Small intestine (tissue), 7 donors: ENCODE data around the gene ST8SIA2. TPM values are rescaled to one million over a fixed set of nuclear protein-coding genes. Genes with fewer than 3 reads are reported as not detected.

Experiments used
- DNase-seq, 2 donors: peaks; one replicate each; pipeline versions ENCODE4 v3.0.0 to v3.0.0-alpha.2; 2013
- FAIRE-seq: peaks from 2 replicates; lab custom pipeline; 2012; peaks lifted over from hg19 to GRCh38; lab: Jason Lieb, UNC
- H3K27ac ChIP-seq, 3 donors: one replicate each; pipeline ENCODE4 v1.5.1; 2013; ENCODE audit warnings: low read length in 2 of 3, mild to moderate bottlenecking in 2 of 3, control low read depth in 1 of 3, inconsistent platforms in 1 of 3, low read depth in 1 of 3, moderate library complexity in 1 of 3
- H3K27me3 ChIP-seq, 3 donors: one replicate each; pipeline ENCODE4 v1.6.1; 2013; ENCODE audit warnings: low read length in 3 of 3, inconsistent platforms in 1 of 3; ENCODE audit not compliant: control insufficient read depth in 3 of 3, insufficient read depth in 3 of 3
- H3K36me3 ChIP-seq, 3 donors: one replicate each; pipeline ENCODE4 v1.6.1; 2013; ENCODE audit warnings: low read length in 3 of 3, inconsistent platforms in 1 of 3, low read depth in 1 of 3, mild to moderate bottlenecking in 1 of 3, moderate library complexity in 1 of 3; ENCODE audit not compliant: control insufficient read depth in 3 of 3, insufficient read depth in 2 of 3
- H3K4me1 ChIP-seq, 3 donors: one replicate each; pipeline ENCODE4 v1.6.1; 2013; ENCODE audit warnings: low read length in 2 of 3, inconsistent platforms in 1 of 3, low read depth in 1 of 3, mild to moderate bottlenecking in 1 of 3, moderate library complexity in 1 of 3; ENCODE audit not compliant: control insufficient read depth in 3 of 3, insufficient read depth in 2 of 3
- H3K4me3 ChIP-seq, 3 donors: one replicate each; pipeline ENCODE4 v1.5.1; 2013; ENCODE audit warnings: low read length in 3 of 3, control low read depth in 1 of 3, inconsistent platforms in 1 of 3, low read depth in 1 of 3, mild to moderate bottlenecking in 1 of 3, moderate library complexity in 1 of 3
- H3K9me3 ChIP-seq, 2 donors: one replicate each; pipeline ENCODE4 v1.6.1; 2013; ENCODE audit warnings: low read depth in 1 of 2, low read length in 1 of 2; ENCODE audit not compliant: control insufficient read depth in 2 of 2, insufficient read depth in 1 of 2
- WGBS, 3 donors: extraction: QIAGEN DNeasy Blood & Tissue Kit; methylation state at CpG; one replicate each; pipeline ENCODE4 v1.1.7; 2013; 5-methylcytosine and 5-hydroxymethylcytosine counted together
- polyA plus RNA-seq, 4 donors: library from polyadenylated mRNA; stranded (reverse) in 3 of 4; unstranded in 1 of 4; fragments of 200-250 nt in 3 of 4; fragments of 120-200 nt in 1 of 4; gene quantifications; one replicate each; pipeline versions ENCODE4 v1.2.1 to v1.2.3, GENCODE V29; 2013
- donor health status: healthy with polysubstance abuse.
- donor health status: control.
- donor health status: control.
- donor health status: Bipolar disorder and iron deficiency.
- donor health status: healthy.

The ST8SIA2 gene
- polyA plus RNA-seq, 4 donors = 0.01 to 0.65 TPM; not detected in 2

DNA sequence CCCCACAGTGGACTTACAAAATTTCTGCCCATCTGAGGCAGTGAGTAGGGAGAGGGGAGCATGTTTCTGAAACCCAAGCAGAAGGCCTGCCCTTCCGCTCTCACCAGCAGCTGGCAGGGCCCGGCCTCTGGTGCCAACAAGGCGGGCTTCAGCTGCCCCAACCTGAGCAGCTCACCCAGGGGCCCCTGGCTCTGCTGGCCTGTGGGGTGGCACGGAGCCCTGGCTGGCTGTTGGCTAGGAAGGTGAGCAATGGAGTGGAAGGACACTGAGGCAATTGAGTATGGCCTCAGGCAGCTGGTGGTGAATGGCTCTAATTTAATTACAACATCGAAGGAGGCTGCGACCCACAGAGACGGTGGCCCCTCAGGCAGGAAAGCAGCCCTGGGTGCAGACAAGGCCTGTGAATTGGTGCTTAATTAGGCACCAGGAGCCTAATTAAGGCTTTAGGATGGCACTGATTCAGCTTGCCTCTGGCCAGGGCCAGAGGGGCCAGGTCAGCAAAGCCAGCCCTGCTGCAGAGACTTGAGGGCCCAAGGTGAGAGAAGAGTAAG lies 60.9 kb downstream of the ST8SIA2 start:
- H3K4me3 ChIP-seq = no peak overlapping the region
- H3K36me3 ChIP-seq = no peaks in the 10 kb centered on the region
- no peak for DNase-seq
- no peaks in the 10 kb centered on the region for H3K27me3 ChIP-seq
- WGBS, 3 donors = 91 to 95% (median 92%) methylated on average over 7 of the region's 7 CpGs
- H3K27ac ChIP-seq = no peak overlapping the region
- H3K9me3 ChIP-seq = no peaks in the 10 kb centered on the region
- no peaks in the 10 kb centered on the region for H3K4me1 ChIP-seq
- FAIRE-seq = no peak

DNA sequence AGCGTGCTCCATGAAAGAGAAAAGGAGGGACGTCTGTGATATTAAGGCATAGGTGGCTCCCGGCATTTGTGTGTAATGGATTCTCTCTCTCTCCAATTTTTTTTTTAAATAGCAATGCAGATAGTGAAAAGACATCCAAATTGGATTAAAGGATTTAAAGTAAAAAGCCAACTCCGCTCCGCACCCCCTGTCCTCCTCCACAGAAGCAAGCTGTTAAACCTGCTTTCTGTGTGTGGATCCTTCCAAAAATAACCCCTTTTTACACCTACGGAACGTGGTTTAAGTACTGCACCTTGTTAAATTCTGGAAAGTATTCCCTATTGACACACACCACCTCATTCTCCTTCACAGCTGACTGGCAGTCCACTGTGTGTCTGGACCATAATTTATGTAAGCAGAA lies 61.6 kb downstream of the ST8SIA2 start:
- no peaks in the 10 kb centered on the region for H3K27me3 ChIP-seq
- no peaks in the 10 kb centered on the region for H3K36me3 ChIP-seq
- H3K4me1 ChIP-seq = no peaks in the 10 kb centered on the region
- H3K9me3 ChIP-seq = no peaks in the 10 kb centered on the region
- DNase-seq (no peak), FAIRE-seq (no peak)
- WGBS, 3 donors = 83 to 92% (median 88%) methylated on average over 7 of the region's 7 CpGs
- no peak overlapping the region for H3K4me3 ChIP-seq
- no peak overlapping the region for H3K27ac ChIP-seq

DNA sequence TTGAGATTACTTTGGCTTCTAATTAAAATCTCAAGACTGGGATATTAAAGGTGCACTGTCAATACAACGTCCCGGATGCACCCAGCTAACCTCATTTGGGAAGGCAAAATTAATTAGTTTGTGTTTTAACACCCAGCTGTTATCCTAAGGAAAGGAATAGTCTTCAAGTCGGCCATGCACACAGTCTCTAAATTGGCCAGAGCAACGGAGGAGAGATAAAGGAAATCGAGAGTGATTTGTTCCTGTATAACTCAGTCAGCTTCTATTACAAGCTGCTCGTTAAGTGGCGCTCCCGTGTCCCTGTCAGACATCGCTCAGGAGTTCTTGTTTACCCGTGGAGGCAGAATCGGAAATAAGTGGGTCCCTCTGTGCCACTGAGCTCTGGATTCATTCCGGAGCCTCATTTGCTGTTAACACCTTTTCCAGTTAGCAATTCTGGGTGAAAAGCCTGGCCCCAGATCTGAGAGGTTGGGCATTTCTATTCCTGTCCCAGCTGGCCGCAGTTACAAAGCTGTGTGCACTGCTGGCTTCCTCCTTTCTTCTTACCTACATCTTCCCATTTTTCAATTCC lies 63.9 kb downstream of the ST8SIA2 start:
- Histone ChIP-seq H3K27ac (no peak overlapping the region), H3K4me3 (no peak overlapping the region), H3K4me1 (no peaks in the 10 kb centered on the region), H3K36me3 (no peaks in the 10 kb centered on the region), H3K9me3 (no peaks in the 10 kb centered on the region), H3K27me3 (peaks cover 0 to 2% (median 0%) of the 10 kb centered on the region in 3 donors)
- WGBS, 3 donors = 67 to 76% (median 72%) methylated on average over 13 of the region's 13 CpGs
- DNase-seq (no peak), FAIRE-seq (no peak)

DNA sequence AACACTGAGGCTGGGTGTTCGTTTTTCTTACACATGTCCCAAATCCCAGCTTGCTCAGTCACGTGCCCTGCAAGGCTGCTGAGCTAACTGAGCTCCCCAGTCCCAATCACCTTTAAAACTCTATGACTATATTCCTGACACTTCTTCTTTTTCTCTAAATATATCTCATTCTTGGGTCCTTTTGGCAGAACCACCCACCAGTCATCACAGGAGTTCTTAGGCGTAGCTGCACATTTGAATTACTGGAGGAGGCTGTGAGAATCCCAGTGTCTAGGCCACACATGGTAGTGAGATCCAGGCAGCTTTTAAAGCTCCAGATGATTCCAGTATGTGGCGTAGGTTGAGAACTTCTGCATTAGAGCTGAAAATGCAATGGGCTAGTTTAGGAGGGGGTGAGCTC lies 66.3 kb downstream of the ST8SIA2 start:
- no peak overlapping the region for H3K4me3 ChIP-seq
- DNase-seq (no peak), FAIRE-seq (no peak)
- H3K27ac ChIP-seq = no peak overlapping the region
- no peaks in the 10 kb centered on the region for H3K9me3 ChIP-seq
- H3K36me3 ChIP-seq = no peaks in the 10 kb centered on the region
- no peaks in the 10 kb centered on the region for H3K4me1 ChIP-seq
- peaks cover 0 to 2% (median 0%) of the 10 kb centered on the region in 3 donors for H3K27me3 ChIP-seq
- WGBS, 3 donors = 77 to 82% (median 80%) methylated on average over 4 of the region's 4 CpGs

DNA sequence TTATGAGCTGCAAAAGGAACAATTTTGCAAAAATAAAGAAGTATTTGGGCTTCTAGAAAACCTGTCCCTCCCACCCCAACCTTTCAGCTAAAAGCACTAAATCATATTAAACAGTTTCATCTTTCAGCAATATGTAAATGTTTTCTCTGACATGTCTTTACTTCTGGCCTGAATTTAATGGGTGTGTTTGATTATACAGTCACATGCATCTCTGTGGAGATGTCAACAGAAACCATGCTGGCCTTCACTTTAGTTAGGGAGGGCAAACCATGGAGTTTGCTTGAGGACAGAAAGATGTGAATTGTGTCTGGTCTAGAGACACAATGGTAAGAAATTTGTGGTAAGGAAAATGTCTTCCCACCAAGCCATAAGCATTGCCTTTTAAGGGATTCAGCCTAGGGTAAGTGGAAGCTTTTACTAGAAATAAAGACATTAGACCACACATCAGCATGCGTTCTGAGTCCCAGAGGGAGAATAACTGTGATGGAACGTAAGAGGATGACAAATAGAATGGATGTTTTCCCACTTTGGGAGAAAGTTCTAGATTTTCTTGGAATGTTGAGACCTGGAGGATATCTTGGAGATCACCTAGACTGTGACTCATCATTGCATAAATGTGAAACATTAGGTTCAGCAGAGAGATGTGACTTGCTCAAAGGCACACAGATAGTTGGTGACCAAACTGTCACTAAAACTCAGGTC lies 68.9 kb downstream of the ST8SIA2 start:
- Histone ChIP-seq H3K4me1 (no peaks in the 10 kb centered on the region), H3K27me3 (peaks cover 0 to 2% (median 0%) of the 10 kb centered on the region in 3 donors), H3K27ac (no peak overlapping the region), H3K9me3 (no peaks in the 10 kb centered on the region), H3K36me3 (no peaks in the 10 kb centered on the region), H3K4me3 (no peak overlapping the region)
- no peak for DNase-seq
- no peak for FAIRE-seq
- WGBS, 3 donors = 78 to 90% (median 87%) methylated on average over 2 of the region's 2 CpGs

DNA sequence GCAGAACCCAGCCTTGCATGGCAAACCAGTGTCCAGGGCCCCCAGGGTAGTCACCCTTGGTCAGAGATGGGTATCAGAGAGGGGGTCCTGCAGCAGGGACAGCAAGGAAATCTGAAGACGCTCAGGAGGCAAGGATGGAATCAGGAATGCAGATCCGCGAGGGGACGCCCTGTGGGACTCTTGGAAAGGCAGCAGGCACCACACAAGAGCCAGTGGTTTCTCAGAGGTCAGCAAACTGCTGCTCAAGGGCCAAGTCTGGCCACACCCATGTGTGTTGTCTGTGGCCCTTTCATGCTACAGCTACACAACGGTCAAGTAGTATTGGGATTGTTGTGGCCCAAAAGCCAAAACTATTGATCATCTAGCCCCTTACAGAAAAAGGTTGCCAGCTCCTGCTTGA lies 69.7 kb downstream of the ST8SIA2 start:
- H3K9me3 ChIP-seq = no peaks in the 10 kb centered on the region
- H3K4me1 ChIP-seq = no peaks in the 10 kb centered on the region
- WGBS, 3 donors = 70 to 86% (median 71%) methylated on average over 5 of the region's 5 CpGs
- FAIRE-seq (no peak), DNase-seq (no peak)
- peaks cover 0 to 2% (median 0%) of the 10 kb centered on the region in 3 donors for H3K27me3 ChIP-seq
- no peaks in the 10 kb centered on the region for H3K36me3 ChIP-seq
- H3K27ac ChIP-seq = no peak overlapping the region
- H3K4me3 ChIP-seq = no peak overlapping the region

DNA sequence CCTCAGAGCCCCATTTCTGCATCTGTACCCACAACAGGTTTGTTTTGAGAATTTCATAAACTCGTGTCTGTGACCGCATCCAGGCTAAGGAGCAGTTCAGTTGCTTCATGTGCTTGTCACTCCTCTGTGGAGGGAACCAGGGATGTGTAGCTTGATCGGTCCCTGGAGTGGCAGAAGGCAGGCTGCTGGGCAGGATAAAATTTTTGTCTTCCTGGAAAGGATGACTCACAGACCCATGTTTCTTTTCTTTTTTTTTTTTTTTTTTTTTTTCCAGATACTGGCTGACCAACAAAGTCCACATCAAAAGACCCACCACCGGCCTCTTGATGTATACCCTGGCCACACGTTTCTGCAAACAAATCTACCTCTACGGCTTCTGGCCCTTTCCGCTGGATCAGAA lies 70.1 kb downstream of the ST8SIA2 start:
- Histone ChIP-seq H3K4me1 (no peaks in the 10 kb centered on the region), H3K36me3 (no peaks in the 10 kb centered on the region), H3K4me3 (no peak overlapping the region), H3K9me3 (no peaks in the 10 kb centered on the region), H3K27me3 (peaks cover 0 to 2% (median 0%) of the 10 kb centered on the region in 3 donors), H3K27ac (no peak overlapping the region)
- 78 to 89% (median 82%) methylated on average over 7 of the region's 7 CpGs for WGBS, 3 donors
- FAIRE-seq (no peak), DNase-seq (no peak)

DNA sequence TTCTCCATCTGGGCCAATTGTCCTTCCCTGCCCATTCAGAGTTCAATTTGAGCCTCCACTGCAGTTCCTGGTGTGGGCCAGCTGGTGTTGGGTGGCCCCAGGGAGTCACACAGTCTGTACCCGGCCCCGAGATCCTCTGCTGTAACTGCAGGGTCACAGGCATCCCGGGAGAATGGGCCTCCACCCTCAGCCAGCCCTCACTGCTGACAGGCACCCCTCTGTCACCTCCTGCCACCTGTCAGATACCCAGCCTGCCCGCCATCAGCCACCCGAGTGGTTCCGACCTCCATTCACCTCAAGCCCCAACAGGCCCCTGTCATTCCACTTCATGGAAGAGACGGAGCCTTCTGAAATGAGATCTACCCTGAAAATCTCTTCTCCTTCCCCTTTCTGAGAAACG lies 73.2 kb downstream of the ST8SIA2 start:
- H3K27me3 ChIP-seq = no peaks in the 10 kb centered on the region
- no peak overlapping the region for H3K27ac ChIP-seq
- no peaks in the 10 kb centered on the region for H3K9me3 ChIP-seq
- no peaks in the 10 kb centered on the region for H3K4me1 ChIP-seq
- H3K4me3 ChIP-seq = no peak overlapping the region
- no peaks in the 10 kb centered on the region for H3K36me3 ChIP-seq
- FAIRE-seq (no peak), DNase-seq (no peak)
- WGBS, 3 donors = 83 to 87% (median 87%) methylated on average over 7 to 8 of the region's 8 CpGs
